Muscle layer of colon (tissue), 2 donors: ENCODE results near the gene DARS1.
A peak's percentile ranks its signal among the peaks of the same experiment; 100 is the strongest.

Source experiments
- H3K27ac ChIP-seq: one replicate; pipeline ENCODE4 v1.7.0; 2013; ENCODE audit warnings: low read depth, mild to moderate bottlenecking, low read length, moderate library complexity
- H3K27me3 ChIP-seq, 2 donors: one replicate each; pipeline ENCODE4 v1.7.0; 2013; ENCODE audit warnings: low read length in 2 of 2, mild to moderate bottlenecking in 2 of 2; ENCODE audit not compliant: insufficient read depth in 2 of 2, control insufficient read depth in 1 of 2
- H3K36me3 ChIP-seq: one replicate; pipeline ENCODE4 v1.7.0; 2013; ENCODE audit warnings: mild to moderate bottlenecking, low read length; ENCODE audit not compliant: insufficient read depth
- H3K4me1 ChIP-seq: one replicate; pipeline ENCODE4 v1.7.0; 2013; ENCODE audit warnings: mild to moderate bottlenecking, low read length; ENCODE audit not compliant: insufficient read depth
- H3K4me3 ChIP-seq, 2 donors: one replicate each; pipeline ENCODE4 v1.7.0; 2013; ENCODE audit warnings: low read length in 2 of 2, low read depth in 1 of 2, mild to moderate bottlenecking in 1 of 2, moderate library complexity in 1 of 2
- H3K9ac ChIP-seq: one replicate; pipeline ENCODE4 v1.7.0; 2013; ENCODE audit warnings: low read length
- H3K9me3 ChIP-seq: one replicate; pipeline ENCODE4 v1.7.0; 2013; ENCODE audit warnings: mild to moderate bottlenecking, low read length
- donor health status: abdominal sarcoma.
- donor health status: Adenocarcinoma of cecum.

Gene DARS1

DNA sequence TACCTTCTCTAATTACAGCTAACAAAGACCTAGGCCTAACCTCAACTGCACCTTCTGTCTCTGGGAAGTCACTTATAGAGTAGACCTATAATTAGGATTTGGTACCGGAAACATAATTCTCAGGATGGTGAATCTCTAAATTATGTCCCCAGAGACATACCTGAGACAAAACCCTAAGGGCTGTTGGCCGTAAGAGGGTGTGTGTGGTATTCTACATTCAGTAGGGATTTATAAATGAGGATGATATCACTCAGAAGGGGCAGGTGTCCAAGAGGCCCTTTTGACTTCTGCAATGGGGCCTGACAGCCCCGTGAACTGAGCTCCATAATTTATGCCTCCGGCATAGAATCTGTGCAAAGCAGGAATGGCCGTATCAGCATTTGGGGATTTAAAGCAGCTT is 13.5 kb upstream of the DARS1 start:
- no peaks in the 10 kb centered on the region for H3K9me3 ChIP-seq

DNA sequence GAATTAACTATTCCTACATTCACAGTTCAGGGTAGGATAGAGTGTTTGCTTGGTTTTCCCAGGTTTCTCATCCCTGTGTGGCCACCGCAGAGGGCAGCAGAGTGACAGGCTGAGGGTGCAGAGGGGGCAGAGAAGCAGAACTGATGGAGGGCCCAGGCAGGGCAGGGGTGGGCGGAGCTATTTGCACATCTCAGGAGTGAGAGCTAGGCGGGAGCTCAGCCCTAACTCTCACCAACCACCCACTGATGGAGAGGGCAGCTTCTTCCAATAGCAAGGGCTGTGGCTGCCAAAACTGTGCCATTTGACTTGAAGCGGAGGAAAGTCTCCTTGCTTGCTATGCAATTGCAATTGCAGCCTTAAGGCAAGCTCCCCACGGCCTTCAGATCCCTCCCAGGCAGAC is 12.0 kb upstream of the DARS1 start:
- H3K27ac ChIP-seq: no peak overlapping the region

More for the DNA sequence above, 13.5 kb upstream of the DARS1 start:
- H3K36me3 ChIP-seq: no peaks in the 10 kb centered on the region
- no peak overlapping the region for H3K4me3 ChIP-seq
- no peaks in the 10 kb centered on the region for H3K27me3 ChIP-seq
- H3K9ac ChIP-seq: no peak overlapping the region
- H3K27ac ChIP-seq: no peak overlapping the region
- peaks cover 13% of the 10 kb centered on the region for H3K4me1 ChIP-seq

DNA sequence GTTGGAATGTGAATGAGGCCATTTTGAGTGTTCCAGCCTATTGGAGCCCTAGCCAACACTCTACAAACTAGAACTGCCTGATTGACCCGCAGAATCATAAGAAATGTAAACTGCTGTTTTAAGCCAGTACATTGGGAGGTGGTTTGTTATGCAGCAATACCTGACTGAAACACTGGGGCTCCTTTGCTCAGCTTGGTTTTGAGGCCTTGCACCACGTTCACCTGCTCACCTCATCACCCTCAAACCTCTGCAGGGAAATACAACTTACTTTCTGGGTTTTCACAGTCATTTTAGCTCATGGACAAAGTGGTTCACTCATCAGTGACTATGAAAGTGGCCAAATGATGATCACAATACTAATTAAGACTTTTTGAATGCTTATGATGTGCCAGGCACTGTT is 10.9 kb upstream of the DARS1 start:
- no peaks in the 10 kb centered on the region for H3K27me3 ChIP-seq
- no peak overlapping the region for H3K9ac ChIP-seq
- no peak overlapping the region for H3K27ac ChIP-seq
- no peaks in the 10 kb centered on the region for H3K36me3 ChIP-seq
- peaks cover 19% of the 10 kb centered on the region for H3K4me1 ChIP-seq
- H3K4me3 ChIP-seq: no peak overlapping the region
- no peaks in the 10 kb centered on the region for H3K9me3 ChIP-seq

More for the DNA sequence above, 12.0 kb upstream of the DARS1 start:
- H3K9me3 ChIP-seq: no peaks in the 10 kb centered on the region
- no peaks in the 10 kb centered on the region for H3K27me3 ChIP-seq
- H3K4me3 ChIP-seq: no peak overlapping the region
- no peak overlapping the region for H3K9ac ChIP-seq
- no peaks in the 10 kb centered on the region for H3K36me3 ChIP-seq
- H3K4me1 ChIP-seq: peaks cover 19% of the 10 kb centered on the region

DNA sequence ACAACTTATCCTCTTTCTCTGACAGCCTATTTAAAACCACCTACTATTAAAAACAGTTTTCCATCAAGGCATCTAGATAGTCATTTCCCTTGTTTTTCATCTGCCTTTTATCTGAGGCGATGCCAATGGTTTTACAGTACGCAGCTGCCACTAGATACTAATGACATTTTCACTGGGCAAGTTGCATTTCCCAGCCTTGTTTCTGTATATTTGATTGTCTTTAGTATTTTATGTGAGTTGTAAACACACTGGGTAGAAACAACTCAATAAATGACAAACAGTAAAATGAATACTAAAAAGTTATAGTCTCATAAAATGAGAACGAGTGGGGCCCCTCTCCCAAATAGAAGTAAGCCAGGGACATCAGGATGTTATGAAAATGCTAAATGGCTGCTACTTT is 8.9 kb upstream of the DARS1 start:
- H3K27me3 ChIP-seq: no peaks in the 10 kb centered on the region
- H3K9me3 ChIP-seq: no peaks in the 10 kb centered on the region
- H3K4me1 ChIP-seq: peaks cover 8% of the 10 kb centered on the region
- H3K27ac ChIP-seq: no peak overlapping the region
- H3K36me3 ChIP-seq: no peaks in the 10 kb centered on the region
- H3K4me3 ChIP-seq: no peak overlapping the region
- no peak overlapping the region for H3K9ac ChIP-seq

DNA sequence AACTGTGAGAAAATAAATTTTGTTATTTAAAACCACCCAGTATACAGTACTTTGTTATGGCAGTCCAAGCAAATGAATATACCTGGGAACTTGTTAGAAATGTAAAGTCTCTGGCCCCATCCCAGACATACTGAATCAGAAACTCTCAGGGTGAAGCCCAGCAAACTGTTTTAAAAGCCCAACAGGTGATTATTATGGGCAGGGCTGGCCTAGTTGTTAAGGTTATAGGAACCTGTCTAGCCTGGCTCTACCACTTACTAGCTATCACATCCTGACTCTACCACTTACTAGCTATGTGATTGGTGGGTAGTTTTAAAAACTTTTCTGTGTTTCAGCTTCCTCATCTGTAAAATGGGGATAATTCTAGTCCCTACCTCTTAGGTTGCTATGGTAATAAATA is 8.0 kb upstream of the DARS1 start:
- Histone ChIP-seq H3K27ac (no peak overlapping the region), H3K36me3 (no peaks in the 10 kb centered on the region), H3K27me3 (no peaks in the 10 kb centered on the region), H3K9ac (no peak overlapping the region), H3K4me3 (no peak overlapping the region), H3K4me1 (peaks cover 8% of the 10 kb centered on the region), H3K9me3 (no peaks in the 10 kb centered on the region)

DNA sequence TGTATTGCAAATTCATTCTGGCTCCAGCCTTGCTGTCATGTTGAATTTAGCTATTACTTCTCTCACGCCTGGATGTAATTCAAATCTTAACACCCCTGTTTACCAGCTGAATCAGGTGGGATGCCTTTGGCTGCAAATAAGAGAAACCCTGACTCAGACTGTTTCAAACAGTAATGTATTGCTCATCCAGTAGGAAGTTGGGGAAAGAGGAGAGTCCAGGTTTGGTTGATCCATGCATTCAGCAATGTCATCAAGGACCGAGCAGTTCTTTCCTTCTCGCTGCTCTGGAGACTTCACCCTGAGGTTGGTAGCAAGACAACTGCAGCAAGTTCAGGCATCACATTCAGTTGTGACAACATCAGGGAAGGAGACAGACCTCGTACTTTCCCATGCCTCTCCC is 6.4 kb upstream of the DARS1 start:
- H3K27ac ChIP-seq: no peak overlapping the region
- no peaks in the 10 kb centered on the region for H3K9me3 ChIP-seq
- H3K4me1 ChIP-seq: peaks cover 8% of the 10 kb centered on the region
- no peak overlapping the region for H3K4me3 ChIP-seq
- no peaks in the 10 kb centered on the region for H3K36me3 ChIP-seq
- no peak overlapping the region for H3K9ac ChIP-seq
- H3K27me3 ChIP-seq: no peaks in the 10 kb centered on the region

DNA sequence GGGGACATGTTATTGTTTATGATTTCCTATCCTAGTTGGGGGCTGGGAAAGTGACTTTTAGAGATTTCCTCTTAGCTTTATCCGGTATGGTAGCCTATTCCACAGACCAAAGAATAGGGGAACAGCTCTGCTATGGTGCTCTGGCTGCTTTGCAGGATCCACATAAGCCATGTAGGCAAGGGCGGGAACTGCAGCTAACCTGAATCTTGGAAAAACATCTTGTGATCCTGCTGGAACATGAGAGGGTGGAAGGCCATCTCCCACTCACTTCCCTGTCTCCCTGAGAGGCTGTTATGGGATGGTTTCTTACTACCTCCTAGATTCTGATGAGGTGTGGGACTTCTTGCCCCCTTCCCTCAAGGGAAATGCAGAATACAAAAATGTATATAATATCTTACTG is 2.0 kb upstream of the DARS1 start:
- H3K36me3 ChIP-seq: no peaks in the 10 kb centered on the region
- no peak overlapping the region for H3K9ac ChIP-seq
- H3K4me1 ChIP-seq: peaks cover 17% of the 10 kb centered on the region
- H3K27me3 ChIP-seq: no peaks in the 10 kb centered on the region
- no peak overlapping the region for H3K27ac ChIP-seq
- H3K4me3 ChIP-seq: no peak overlapping the region
- H3K9me3 ChIP-seq: no peaks in the 10 kb centered on the region

DNA sequence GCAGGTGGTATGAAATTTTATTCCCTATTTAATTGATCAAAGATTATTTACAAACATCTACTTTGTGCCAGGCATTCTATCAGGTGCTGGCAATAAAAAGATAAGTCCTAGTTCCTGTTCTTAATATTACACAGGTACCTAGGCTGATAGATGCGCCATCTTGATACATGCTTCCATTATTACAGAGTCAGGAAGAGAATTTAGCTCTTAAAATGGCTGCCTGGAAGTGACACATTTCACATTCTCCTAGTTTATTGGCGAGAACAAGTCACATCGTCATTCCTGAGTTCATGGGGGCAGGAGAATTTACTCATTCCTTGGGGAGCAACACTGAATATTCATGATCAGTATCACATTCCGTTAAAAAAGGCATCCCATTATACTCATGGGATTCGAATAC is 1.1 kb upstream of the DARS1 start:
- Histone ChIP-seq H3K36me3 (no peaks in the 10 kb centered on the region), H3K27me3 (no peaks in the 10 kb centered on the region), H3K9ac (no peak overlapping the region), H3K27ac (no peak overlapping the region), H3K4me3 (no peak overlapping the region), H3K4me1 (peaks cover 17% of the 10 kb centered on the region), H3K9me3 (no peaks in the 10 kb centered on the region)

DNA sequence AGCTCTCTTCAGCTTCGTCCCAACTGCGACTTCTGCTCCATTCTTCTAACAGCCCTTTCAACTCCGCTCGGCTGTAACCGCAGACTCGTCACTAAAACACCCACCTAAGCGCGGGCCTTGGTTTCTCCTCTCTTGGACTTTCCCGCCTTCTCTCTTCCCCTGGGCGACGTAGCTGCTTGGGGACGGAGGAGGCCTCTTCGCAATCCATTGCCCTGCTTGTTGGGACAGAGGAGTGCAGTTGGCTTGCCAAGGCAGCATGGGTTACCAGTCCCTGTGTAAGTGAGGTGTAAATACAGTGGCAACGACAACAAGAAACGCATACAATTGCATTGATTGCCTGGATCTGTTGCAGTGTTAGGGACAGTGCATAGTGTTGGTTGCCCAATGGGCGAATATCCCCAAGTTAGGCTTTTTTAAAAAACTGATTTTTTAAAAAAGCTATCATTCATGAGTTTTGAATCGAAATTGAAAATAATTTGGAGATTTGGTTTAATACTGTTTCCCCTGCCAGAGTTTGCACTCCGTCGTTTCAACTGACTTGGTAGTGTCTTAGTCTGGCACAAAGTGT is 484 bp upstream of the DARS1 start:
- Histone ChIP-seq H3K4me3 (peak overlapping the region; percentile 87 to 98), H3K27ac (peak overlapping the region; percentile 97), H3K9ac (peak overlapping the region; percentile 65), H3K9me3 (no peaks in the 10 kb centered on the region), H3K36me3 (no peaks in the 10 kb centered on the region), H3K27me3 (no peaks in the 10 kb centered on the region), H3K4me1 (peaks cover 22% of the 10 kb centered on the region)

DNA sequence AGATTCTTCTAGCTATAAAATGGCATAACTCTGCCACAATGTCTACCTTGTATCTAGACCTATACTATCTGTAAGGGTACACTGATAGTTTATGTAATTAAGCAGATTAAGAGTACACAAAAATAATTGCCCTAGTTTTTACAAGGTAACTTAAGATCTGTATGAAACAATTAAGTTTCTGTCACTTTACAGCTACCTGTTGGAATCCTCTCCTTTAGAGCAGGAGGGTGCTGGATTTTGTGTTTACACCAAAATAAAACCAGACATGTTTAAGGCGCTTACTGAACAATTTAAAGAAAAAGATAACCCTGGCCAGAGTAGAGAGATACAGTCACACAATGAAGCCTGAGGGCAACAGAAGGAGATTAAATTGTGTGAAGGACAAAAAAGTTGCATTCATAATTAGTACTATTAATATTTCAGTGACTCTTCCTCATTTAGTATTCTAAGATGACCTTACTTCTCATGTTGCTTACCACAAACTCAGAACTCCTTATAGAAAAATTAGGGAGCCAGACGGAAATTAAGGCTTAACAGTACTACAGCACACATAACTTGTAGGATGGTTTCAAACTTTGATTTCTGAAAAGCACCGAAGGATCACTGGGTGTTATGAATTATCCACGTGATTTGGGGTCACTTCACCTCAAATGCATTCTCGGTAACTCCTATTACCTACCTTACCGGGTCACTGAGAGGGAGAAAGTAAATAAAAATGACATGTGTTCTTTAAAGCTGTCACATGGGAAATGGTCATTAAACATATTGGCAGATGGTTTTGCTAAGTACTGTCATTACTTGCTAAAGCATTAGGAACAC is 1.0 kb downstream of the DARS1 start:
- peak overlapping the region; percentile 97 for H3K27ac ChIP-seq
- no peaks in the 10 kb centered on the region for H3K9me3 ChIP-seq
- no peaks in the 10 kb centered on the region for H3K27me3 ChIP-seq
- H3K4me1 ChIP-seq: peaks cover 37% of the 10 kb centered on the region
- no peaks in the 10 kb centered on the region for H3K36me3 ChIP-seq
- peak overlapping the region; percentile 65 for H3K9ac ChIP-seq
- peak overlapping the region; percentile 87 to 98 for H3K4me3 ChIP-seq

DNA sequence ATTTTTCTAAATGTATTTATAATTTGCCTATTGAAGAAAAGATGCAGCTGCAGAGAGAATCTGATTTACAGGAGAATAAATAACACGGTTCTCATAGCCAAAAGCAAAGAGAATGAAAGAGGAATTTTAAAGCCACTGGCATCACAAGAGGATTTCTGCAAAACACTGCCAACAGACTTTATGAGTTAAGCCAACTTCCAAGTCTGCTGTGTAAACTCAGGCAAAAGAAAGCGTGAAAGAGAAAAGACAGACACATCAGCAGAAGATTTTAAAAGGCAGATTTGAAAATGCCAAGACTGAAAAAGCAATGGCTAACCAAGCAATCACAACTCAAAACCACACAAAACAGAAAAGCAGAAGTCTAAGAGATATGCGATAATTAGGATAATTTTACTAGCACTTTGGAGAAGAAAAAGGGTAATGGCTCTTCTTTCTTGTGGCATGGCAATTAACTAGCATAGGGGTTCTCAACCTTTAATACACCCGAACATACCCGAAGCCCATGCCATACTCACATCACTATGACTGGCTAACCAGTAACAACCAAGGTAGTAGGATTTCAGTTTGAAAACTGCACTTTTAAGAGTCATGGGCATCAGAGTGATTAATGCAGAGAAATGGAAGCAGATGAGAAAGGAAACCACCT is 4.9 kb downstream of the DARS1 start:
- H3K9me3 ChIP-seq: no peaks in the 10 kb centered on the region

More for the DNA sequence above, 4.9 kb downstream of the DARS1 start:
- Histone ChIP-seq H3K27ac (no peak overlapping the region), H3K36me3 (peaks cover 21% of the 10 kb centered on the region), H3K4me1 (peaks cover 34% of the 10 kb centered on the region), H3K9ac (no peak overlapping the region), H3K4me3 (peak overlapping the region in 1 of 2 donors; percentile 15), H3K27me3 (no peaks in the 10 kb centered on the region)
